ENCODE results near the gene CTDSPL.
"Not testable (repeated sequence)": the region's sequence is repeated elsewhere in the genome, so short reads cannot be mapped to it uniquely, and the experiment has no call there.

CTDSPL gene

DNA sequence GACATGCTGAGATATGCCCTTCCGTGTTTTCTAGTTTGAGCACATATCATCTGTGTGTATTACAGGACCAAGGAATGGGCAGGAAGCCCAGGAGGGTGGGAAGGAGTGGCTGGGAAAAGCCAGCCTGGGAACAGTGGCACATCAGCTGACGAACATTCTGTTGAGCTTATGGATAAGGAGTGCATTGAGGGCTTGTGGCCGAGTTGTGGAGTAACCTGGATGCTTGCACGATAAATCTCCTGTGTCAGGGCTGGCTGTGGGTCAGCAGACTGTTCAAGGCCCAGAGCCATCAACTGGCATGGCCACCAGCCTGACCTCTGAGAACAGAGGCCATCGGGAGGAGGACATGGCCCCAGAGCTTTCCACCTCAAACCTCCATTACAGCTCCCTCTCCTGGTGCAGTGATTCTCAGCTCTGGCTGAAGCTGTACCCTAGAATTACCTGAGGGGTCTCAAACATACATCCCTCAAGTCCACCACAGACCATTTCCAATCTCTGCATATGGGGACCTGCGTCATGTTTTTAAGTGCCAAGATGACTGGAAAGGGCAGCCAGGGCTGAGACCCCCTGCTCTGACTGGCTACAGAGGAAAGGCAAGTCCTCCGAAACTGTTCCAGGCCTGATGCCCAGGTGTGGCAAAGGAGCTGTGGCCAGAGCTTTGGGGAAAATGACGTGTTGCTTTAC lies 124.1 kb downstream of the CTDSPL start:
- H3K27ac ChIP-seq (ENCODE audit: low read length) = peak overlapping the region; percentile 47
- H3K4me1 ChIP-seq (ENCODE audit: control insufficient read depth in 1 of 2, insufficient read depth in 2 of 2, low read length in 2 of 2) = no peaks in the 10 kb centered on the region
- no peak overlapping the region for H3K4me3 ChIP-seq (ENCODE audit: low read depth in 1 of 2, low read length in 2 of 2)
- H3K9me3 ChIP-seq (ENCODE audit: control insufficient read depth in 1 of 2, low read length in 2 of 2) = no peaks in the 10 kb centered on the region
- H3K36me3 ChIP-seq (ENCODE audit: control insufficient read depth in 1 of 2, insufficient read depth in 2 of 2, low read length in 2 of 2) = peaks cover 11 to 12% of the 10 kb centered on the region in 2 donors
- no peaks in the 10 kb centered on the region for H3K27me3 ChIP-seq (ENCODE audit: low read depth, low read length)

- H3K4me1 ChIP-seq (ENCODE audit: control insufficient read depth in 1 of 2, insufficient read depth in 2 of 2, low read length in 2 of 2) = no peaks in the 10 kb centered on the region
- H3K27me3 ChIP-seq (ENCODE audit: low read depth, low read length) = no peaks in the 10 kb centered on the region
- peak overlapping the region; percentile 80 for H3K27ac ChIP-seq (ENCODE audit: low read length)
- H3K4me3 ChIP-seq (ENCODE audit: low read depth in 1 of 2, low read length in 2 of 2) = no peak overlapping the region
- H3K36me3 ChIP-seq (ENCODE audit: control insufficient read depth in 1 of 2, insufficient read depth in 2 of 2, low read length in 2 of 2) = peaks cover 8 to 11% of the 10 kb centered on the region in 2 donors
- H3K9me3 ChIP-seq (ENCODE audit: control insufficient read depth in 1 of 2, low read length in 2 of 2) = no peaks in the 10 kb centered on the region
Observed at GRCh38 chr3:37986479-37987314, 125.0 kb downstream of the CTDSPL start.

DNA sequence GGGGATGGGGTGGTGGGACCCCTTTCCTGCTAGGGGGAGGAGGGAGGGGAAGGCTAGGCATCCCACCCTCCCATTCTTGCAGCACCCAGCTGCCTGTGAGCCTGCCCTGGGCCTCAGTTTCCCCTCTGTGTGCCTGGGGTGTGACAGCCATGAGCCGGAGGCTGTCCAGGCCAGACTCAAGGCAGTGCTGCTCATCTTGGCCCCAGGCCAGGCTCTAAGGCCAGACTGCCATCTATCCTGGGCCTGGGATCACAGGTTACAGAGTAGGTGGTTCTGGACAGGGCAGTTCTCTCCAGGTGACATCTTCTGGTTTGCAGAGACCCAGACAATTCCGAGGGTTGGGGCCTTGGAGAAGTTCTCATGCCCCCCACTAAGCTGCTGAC lies 125.6 kb downstream of the CTDSPL start:
- H3K9me3 ChIP-seq (ENCODE audit: control insufficient read depth in 1 of 2, low read length in 2 of 2) = no peaks in the 10 kb centered on the region
- H3K4me1 ChIP-seq (ENCODE audit: control insufficient read depth in 1 of 2, insufficient read depth in 2 of 2, low read length in 2 of 2) = no peaks in the 10 kb centered on the region
- no peak overlapping the region for H3K4me3 ChIP-seq (ENCODE audit: low read depth in 1 of 2, low read length in 2 of 2)
- peak overlapping the region; percentile 80 for H3K27ac ChIP-seq (ENCODE audit: low read length)
- H3K27me3 ChIP-seq (ENCODE audit: low read depth, low read length) = no peaks in the 10 kb centered on the region
- H3K36me3 ChIP-seq (ENCODE audit: control insufficient read depth in 1 of 2, insufficient read depth in 2 of 2, low read length in 2 of 2) = peaks cover 4 to 5% of the 10 kb centered on the region in 2 donors

- peaks cover under 1 to 4% of the 10 kb centered on the region in 2 donors for H3K36me3 ChIP-seq (ENCODE audit: control insufficient read depth in 1 of 2, insufficient read depth in 2 of 2, low read length in 2 of 2)
- no peaks in the 10 kb centered on the region for H3K27me3 ChIP-seq (ENCODE audit: low read depth, low read length)
- no peaks in the 10 kb centered on the region for H3K4me1 ChIP-seq (ENCODE audit: control insufficient read depth in 1 of 2, insufficient read depth in 2 of 2, low read length in 2 of 2)
- H3K4me3 ChIP-seq (ENCODE audit: low read depth in 1 of 2, low read length in 2 of 2) = no peak overlapping the region
- H3K27ac ChIP-seq (ENCODE audit: low read length) = peak overlapping the region; percentile 80
- H3K9me3 ChIP-seq (ENCODE audit: control insufficient read depth in 1 of 2, low read length in 2 of 2) = no peaks in the 10 kb centered on the region
Observed at GRCh38 chr3:37987751-37988179, 126.1 kb downstream of the CTDSPL start.

- H3K4me3 ChIP-seq (ENCODE audit: low read depth in 1 of 2, low read length in 2 of 2); H3K4me1 ChIP-seq (ENCODE audit: control insufficient read depth in 1 of 2, insufficient read depth in 2 of 2, low read length in 2 of 2); H3K27ac ChIP-seq (ENCODE audit: low read length); H3K36me3 ChIP-seq (ENCODE audit: control insufficient read depth in 1 of 2, insufficient read depth in 2 of 2, low read length in 2 of 2); H3K27me3 ChIP-seq (ENCODE audit: low read depth, low read length); H3K9me3 ChIP-seq (ENCODE audit: control insufficient read depth in 1 of 2, low read length in 2 of 2): not testable (repeated sequence)
Observed at GRCh38 chr3:37988376-37988775, 126.7 kb downstream of the CTDSPL start.

DNA sequence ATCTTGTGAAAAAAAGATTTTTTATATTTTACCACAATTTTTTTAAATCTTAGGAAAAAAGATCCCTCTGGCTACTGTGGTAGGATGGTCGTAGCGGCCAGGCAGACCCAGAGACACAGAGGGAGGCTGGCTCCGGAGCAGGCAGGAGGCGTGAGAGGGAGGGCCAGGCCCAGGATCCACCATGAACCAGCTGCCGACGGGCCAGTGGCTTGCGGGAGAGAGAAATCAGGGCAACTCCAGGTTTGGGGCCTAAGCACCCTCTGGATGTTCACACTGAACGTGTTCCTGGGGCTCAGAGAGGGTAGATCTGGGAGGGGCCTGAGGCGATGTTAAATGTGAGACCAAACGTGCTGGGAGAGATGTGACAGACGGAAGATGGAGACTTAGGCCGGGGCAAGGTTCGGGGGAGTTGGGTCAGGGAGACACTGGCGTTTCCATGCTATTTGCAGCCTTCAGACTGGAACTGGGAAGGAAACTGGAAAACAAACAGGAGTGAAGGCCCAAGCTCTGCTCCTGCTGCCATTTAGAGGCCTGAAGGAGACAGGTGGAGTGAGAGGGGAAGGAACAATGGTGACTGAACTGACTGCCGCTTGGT lies 127.3 kb downstream of the CTDSPL start:
- Histone ChIP-seq H3K27me3 (ENCODE audit: low read depth, low read length) (no peaks in the 10 kb centered on the region), H3K36me3 (ENCODE audit: control insufficient read depth in 1 of 2, insufficient read depth in 2 of 2, low read length in 2 of 2) (peaks cover 0 to 4% of the 10 kb centered on the region in 2 donors), H3K4me1 (ENCODE audit: control insufficient read depth in 1 of 2, insufficient read depth in 2 of 2, low read length in 2 of 2) (peaks cover 5 to 6% of the 10 kb centered on the region in 2 donors), H3K9me3 (ENCODE audit: control insufficient read depth in 1 of 2, low read length in 2 of 2) (no peaks in the 10 kb centered on the region), H3K4me3 (ENCODE audit: low read depth in 1 of 2, low read length in 2 of 2) (no peak overlapping the region), H3K27ac (ENCODE audit: low read length) (no peak overlapping the region)

DNA sequence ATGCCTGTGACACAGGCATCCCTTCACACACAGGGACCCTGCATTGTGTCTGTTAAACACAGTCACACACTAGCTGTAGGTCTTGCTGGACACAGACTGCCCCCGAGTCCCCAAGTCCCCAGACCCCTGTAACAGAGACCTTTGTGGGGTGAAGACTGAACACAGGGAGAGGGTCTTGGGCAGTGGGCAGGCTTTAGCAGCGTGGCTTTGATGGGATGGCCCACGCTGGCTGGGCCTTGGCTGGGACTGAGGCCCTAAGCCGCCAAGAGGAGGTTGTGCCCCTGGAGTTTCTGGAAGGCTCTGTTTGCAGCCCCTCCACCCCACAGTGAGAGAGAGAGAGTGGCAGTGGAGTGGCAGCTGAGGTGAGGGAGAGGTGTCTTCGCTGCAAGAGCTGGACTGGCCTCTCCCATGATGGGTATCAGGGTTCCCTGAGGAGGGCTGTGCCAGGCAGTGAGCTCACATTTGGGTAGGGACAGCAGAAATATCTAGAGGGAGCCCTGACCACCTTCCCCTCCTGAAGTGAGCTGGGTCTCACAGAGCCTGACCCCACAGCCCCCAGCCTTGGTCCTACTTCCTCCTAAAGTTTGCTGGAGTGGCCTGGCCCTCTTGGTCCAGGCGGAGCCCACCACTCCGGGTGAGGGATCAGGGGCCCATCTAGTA lies 128.3 kb downstream of the CTDSPL start:
- no peaks in the 10 kb centered on the region for H3K36me3 ChIP-seq (ENCODE audit: control insufficient read depth in 1 of 2, insufficient read depth in 2 of 2, low read length in 2 of 2)
- no peak overlapping the region for H3K4me3 ChIP-seq (ENCODE audit: low read depth in 1 of 2, low read length in 2 of 2)
- H3K27me3 ChIP-seq (ENCODE audit: low read depth, low read length) = no peaks in the 10 kb centered on the region
- H3K9me3 ChIP-seq (ENCODE audit: control insufficient read depth in 1 of 2, low read length in 2 of 2) = no peaks in the 10 kb centered on the region
- peaks cover 5 to 6% of the 10 kb centered on the region in 2 donors for H3K4me1 ChIP-seq (ENCODE audit: control insufficient read depth in 1 of 2, insufficient read depth in 2 of 2, low read length in 2 of 2)
- peak overlapping the region; percentile 93 for H3K27ac ChIP-seq (ENCODE audit: low read length)

GRCh38 chr3:37990527-37990926 lies 128.8 kb downstream of the CTDSPL start, which contains the start of gene VILL:
Gene VILL, plus strand, starts transcription at chr3:37990786. Its CDS starts 2,887 bp downstream, at chr3:37993673.
- H3K4me3 ChIP-seq (ENCODE audit: low read depth in 1 of 2, low read length in 2 of 2) = peak within 1 kb of the TSS in 1 of 2 donors; percentile 43
- H3K36me3 ChIP-seq (ENCODE audit: control insufficient read depth in 1 of 2, insufficient read depth in 2 of 2, low read length in 2 of 2) = no peaks in the 10 kb centered on the region
- H3K27ac ChIP-seq (ENCODE audit: low read length) = peak within 1 kb of the TSS; percentile 93
- no peaks in the 10 kb centered on the region for H3K9me3 ChIP-seq (ENCODE audit: control insufficient read depth in 1 of 2, low read length in 2 of 2)
- no peaks in the 10 kb centered on the region for H3K27me3 ChIP-seq (ENCODE audit: low read depth, low read length)
- peaks cover 5 to 6% of the 10 kb centered on the region in 2 donors for H3K4me1 ChIP-seq (ENCODE audit: control insufficient read depth in 1 of 2, insufficient read depth in 2 of 2, low read length in 2 of 2)

- Histone ChIP-seq H3K36me3 (ENCODE audit: control insufficient read depth in 1 of 2, insufficient read depth in 2 of 2, low read length in 2 of 2) (no peaks in the 10 kb centered on the region), H3K27ac (ENCODE audit: low read length) (peak overlapping the region; percentile 93), H3K27me3 (ENCODE audit: low read depth, low read length) (no peaks in the 10 kb centered on the region), H3K9me3 (ENCODE audit: control insufficient read depth in 1 of 2, low read length in 2 of 2) (no peaks in the 10 kb centered on the region), H3K4me3 (ENCODE audit: low read depth in 1 of 2, low read length in 2 of 2) (peak overlapping the region in 1 of 2 donors; percentile 43), H3K4me1 (ENCODE audit: control insufficient read depth in 1 of 2, insufficient read depth in 2 of 2, low read length in 2 of 2) (peaks cover 5 to 6% of the 10 kb centered on the region in 2 donors)
Observed at GRCh38 chr3:37991109-37991508, 129.4 kb downstream of the CTDSPL start.

- H3K9me3 ChIP-seq (ENCODE audit: control insufficient read depth in 1 of 2, low read length in 2 of 2) = no peaks in the 10 kb centered on the region
- peak overlapping the region; percentile 93 for H3K27ac ChIP-seq (ENCODE audit: low read length)
- no peaks in the 10 kb centered on the region for H3K27me3 ChIP-seq (ENCODE audit: low read depth, low read length)
- H3K36me3 ChIP-seq (ENCODE audit: control insufficient read depth in 1 of 2, insufficient read depth in 2 of 2, low read length in 2 of 2) = no peaks in the 10 kb centered on the region
- H3K4me3 ChIP-seq (ENCODE audit: low read depth in 1 of 2, low read length in 2 of 2) = peak overlapping the region in 1 of 2 donors; percentile 43
- H3K4me1 ChIP-seq (ENCODE audit: control insufficient read depth in 1 of 2, insufficient read depth in 2 of 2, low read length in 2 of 2) = peaks cover 5 to 6% of the 10 kb centered on the region in 2 donors
Observed at GRCh38 chr3:37991823-37992222, 130.1 kb downstream of the CTDSPL start.
